GM12864 (cell line): ENCODE results near the gene FHOD3.

Source experiments
- DNase-seq: peaks from one replicate; pipeline ENCODE4 v3.0.0-alpha.2; 2011; ENCODE audit warnings: low read depth
- H3K4me3 ChIP-seq: 2 replicates; pipeline ENCODE4 v1.5.1; 2011; ENCODE audit warnings: mild to moderate bottlenecking, low read depth, low read length, control low read depth
- CTCF ChIP-seq: IDR thresholded peaks from 2 replicates; pipeline ENCODE4 v1.5.1; 2011; ENCODE audit warnings: low read depth, mild to moderate bottlenecking, moderate library complexity, low read length, control low read depth, inconsistent platforms; ENCODE audit errors: missing control alignments

FHOD3 gene

GRCh38 chr18:36316246-36316645 lies 18.7 kb downstream of the FHOD3 start:
- no peak for TF ChIP-seq CTCF
- no peak for DNase-seq
- H3K4me3 ChIP-seq, result no peak overlapping the region

GRCh38 chr18:36321658-36322407 lies 24.3 kb downstream of the FHOD3 start:
- no peak for TF ChIP-seq CTCF
- no peak for DNase-seq
- H3K4me3 ChIP-seq, result no peak overlapping the region

GRCh38 chr18:36322408-36322728 lies 24.9 kb downstream of the FHOD3 start:
- TF ChIP-seq CTCF, result no peak
- no peak for DNase-seq
- no peak overlapping the region for H3K4me3 ChIP-seq

GRCh38 chr18:36322734-36323133 lies 25.2 kb downstream of the FHOD3 start:
- no peak for DNase-seq
- no peak for TF ChIP-seq CTCF
- no peak overlapping the region for H3K4me3 ChIP-seq

- H3K4me3 ChIP-seq, result no peak overlapping the region
- DNase-seq, result no peak
- no peak for TF ChIP-seq CTCF
These were observed 25.9 kb downstream of the FHOD3 start for GRCh38 chr18:36323421-36323820.

GRCh38 chr18:36325846-36326245 lies 28.3 kb downstream of the FHOD3 start:
- TF ChIP-seq CTCF, result no peak
- H3K4me3 ChIP-seq, result no peak overlapping the region
- no peak for DNase-seq

GRCh38 chr18:36326771-36327170 lies 29.3 kb downstream of the FHOD3 start:
- no peak for DNase-seq
- no peak overlapping the region for H3K4me3 ChIP-seq

More at GRCh38 chr18:36326771-36327170, 29.3 kb downstream of the FHOD3 start:
- no peak for TF ChIP-seq CTCF
